HAP-1 (cell line): ENCODE data around the gene FAM20C.

Experiments used
- DNase-seq, 2 experiments: peaks; one replicate each; pipeline ENCODE4 v3.0.0-alpha.2; 2016 to 2020; ENCODE audit warnings: low spot score in 2 of 2
- H3K27me3 ChIP-seq: fragments of 250-450 bp; sonication (Bioruptor Pico); 2 replicates; pipeline ENCODE4 v1.5.1; 2020; ENCODE audit warnings: low read depth, mild to moderate bottlenecking, moderate library complexity
- H3K36me3 ChIP-seq: fragments of 250-450 bp; sonication (Bioruptor Pico); replicated peaks from 2 replicates; pipeline ENCODE4 v1.5.1; 2020; ENCODE audit warnings: mild to moderate bottlenecking
- H3K4me1 ChIP-seq: fragments of 250-450 bp; sonication (Bioruptor Pico); 2 replicates; pipeline ENCODE4 v1.5.1; 2020; ENCODE audit warnings: mild to moderate bottlenecking
- H3K4me3 ChIP-seq: fragments of 250-450 bp; sonication (Bioruptor Pico); 2 replicates; pipeline ENCODE4 v1.5.1; 2020; ENCODE audit warnings: mild to moderate bottlenecking, moderate library complexity
- H3K9me3 ChIP-seq: fragments of 250-450 bp; sonication (Bioruptor Pico); 2 replicates; pipeline ENCODE4 v1.5.1; 2020; ENCODE audit warnings: mild to moderate bottlenecking, moderate library complexity
- in situ Hi-C: fragments of 300-500 bp; cut with MboI; formaldehyde crosslinking; loops from 3 replicates; pipeline ENCODE4 v1.14.3; 2020; ENCODE audit warnings: low sequenced_read_pairs, inconsistent platforms, mixed read lengths

FAM20C gene

GRCh38 chr7:209906-210305 lies 17.5 kb downstream of the FAM20C start:
- Histone ChIP-seq H3K9me3 (no peaks in the 10 kb centered on the region), H3K4me3 (no peak overlapping the region), H3K36me3 (no peaks in the 10 kb centered on the region), H3K27me3 (no peaks in the 10 kb centered on the region), H3K4me1 (no peaks in the 10 kb centered on the region)
- in situ Hi-C loops: no loop called here
- no peak for DNase-seq

GRCh38 chr7:210401-210925 lies 18.1 kb downstream of the FAM20C start:
- no peaks in the 10 kb centered on the region for H3K4me1 ChIP-seq
- no peaks in the 10 kb centered on the region for H3K36me3 ChIP-seq
- H3K4me3 ChIP-seq: no peak overlapping the region
- H3K27me3 ChIP-seq: no peaks in the 10 kb centered on the region
- no peak for DNase-seq
- in situ Hi-C loops: no loop called here
- H3K9me3 ChIP-seq: no peaks in the 10 kb centered on the region

- no peak for DNase-seq
- Histone ChIP-seq H3K4me3 (no peak overlapping the region), H3K9me3 (no peaks in the 10 kb centered on the region), H3K4me1 (no peaks in the 10 kb centered on the region), H3K36me3 (no peaks in the 10 kb centered on the region), H3K27me3 (no peaks in the 10 kb centered on the region)
- in situ Hi-C loops: no loop called here
These were observed 18.8 kb downstream of the FAM20C start for GRCh38 chr7:211033-211714.

- H3K36me3 ChIP-seq: no peaks in the 10 kb centered on the region
- no peak for DNase-seq
- no peaks in the 10 kb centered on the region for H3K4me1 ChIP-seq
These were observed 19.3 kb downstream of the FAM20C start for GRCh38 chr7:211715-212058.

GRCh38 chr7:212754-213153 lies 20.4 kb downstream of the FAM20C start:
- in situ Hi-C loops: no loop called here
- Histone ChIP-seq H3K36me3 (no peaks in the 10 kb centered on the region), H3K9me3 (no peaks in the 10 kb centered on the region), H3K4me1 (no peaks in the 10 kb centered on the region), H3K4me3 (no peak overlapping the region), H3K27me3 (no peaks in the 10 kb centered on the region)
- no peak for DNase-seq

More at GRCh38 chr7:211715-212058, 19.3 kb downstream of the FAM20C start:
- no peaks in the 10 kb centered on the region for H3K27me3 ChIP-seq
- in situ Hi-C loops: no loop called here
- H3K9me3 ChIP-seq: no peaks in the 10 kb centered on the region
- H3K4me3 ChIP-seq: no peak overlapping the region

GRCh38 chr7:213324-213993 lies 21.1 kb downstream of the FAM20C start:
- Histone ChIP-seq H3K36me3 (no peaks in the 10 kb centered on the region), H3K9me3 (no peaks in the 10 kb centered on the region), H3K4me1 (no peaks in the 10 kb centered on the region), H3K4me3 (no peak overlapping the region), H3K27me3 (no peaks in the 10 kb centered on the region)
- in situ Hi-C loops: no loop called here
- no peak for DNase-seq

GRCh38 chr7:214410-215212 lies 22.2 kb downstream of the FAM20C start:
- H3K4me1 ChIP-seq: no peaks in the 10 kb centered on the region
- H3K4me3 ChIP-seq: no peak overlapping the region
- DNase-seq: no peak
- in situ Hi-C loops: no loop called here
- no peaks in the 10 kb centered on the region for H3K36me3 ChIP-seq
- no peaks in the 10 kb centered on the region for H3K27me3 ChIP-seq
- no peaks in the 10 kb centered on the region for H3K9me3 ChIP-seq

GRCh38 chr7:216360-217300 lies 24.3 kb downstream of the FAM20C start:
- H3K4me1 ChIP-seq: no peaks in the 10 kb centered on the region
- H3K27me3 ChIP-seq: no peaks in the 10 kb centered on the region
- no peak for DNase-seq
- H3K36me3 ChIP-seq: no peaks in the 10 kb centered on the region
- H3K9me3 ChIP-seq: no peaks in the 10 kb centered on the region
- in situ Hi-C loops: no loop called here
- H3K4me3 ChIP-seq: no peak overlapping the region

- Histone ChIP-seq H3K4me1 (no peaks in the 10 kb centered on the region), H3K27me3 (no peaks in the 10 kb centered on the region), H3K9me3 (no peaks in the 10 kb centered on the region), H3K4me3 (no peak overlapping the region), H3K36me3 (no peaks in the 10 kb centered on the region)
- no peak for DNase-seq
- in situ Hi-C loops: no loop called here
These were observed 25.4 kb downstream of the FAM20C start for GRCh38 chr7:217781-218180.

GRCh38 chr7:218316-218715 lies 25.9 kb downstream of the FAM20C start:
- Histone ChIP-seq H3K27me3 (no peaks in the 10 kb centered on the region), H3K36me3 (no peaks in the 10 kb centered on the region), H3K9me3 (no peaks in the 10 kb centered on the region), H3K4me3 (no peak overlapping the region), H3K4me1 (no peaks in the 10 kb centered on the region)
- in situ Hi-C loops: no loop called here
- no peak for DNase-seq

GRCh38 chr7:218896-219580 lies 26.7 kb downstream of the FAM20C start:
- in situ Hi-C loops: no loop called here
- no peak for DNase-seq
- Histone ChIP-seq H3K4me1 (no peaks in the 10 kb centered on the region), H3K4me3 (no peak overlapping the region), H3K36me3 (no peaks in the 10 kb centered on the region), H3K27me3 (no peaks in the 10 kb centered on the region), H3K9me3 (no peaks in the 10 kb centered on the region)

GRCh38 chr7:219581-220150 lies 27.3 kb downstream of the FAM20C start:
- Histone ChIP-seq H3K4me1 (no peaks in the 10 kb centered on the region), H3K4me3 (no peak overlapping the region), H3K9me3 (no peaks in the 10 kb centered on the region), H3K27me3 (no peaks in the 10 kb centered on the region), H3K36me3 (no peaks in the 10 kb centered on the region)
- in situ Hi-C loops: no loop called here
- DNase-seq: no peak
